Breast epithelium (tissue), 4 donors: Measurements from ENCODE around the gene ZIC4. TPM values are rescaled to one million over a fixed set of nuclear protein-coding genes. Genes with fewer than 3 reads are reported as not detected.
A peak's percentile ranks its signal among the peaks of the same experiment; 100 is the strongest.

Experiments
- DNase-seq, 2 donors: peaks; one replicate each; pipeline ENCODE4 v3.0.0-alpha.2; 2019; ENCODE audit warnings: low spot score in 2 of 2
- H3K27ac ChIP-seq, 2 donors: fragments of 200-600 bp; sonication (generic) in 1 of 2; one replicate each; pipeline ENCODE4 v1.5.1; 2016 to 2019; ENCODE audit warnings: mild to moderate bottlenecking in 1 of 2
- H3K27me3 ChIP-seq, 2 donors: fragments of 200-600 bp; sonication (generic) in 1 of 2; one replicate each; pipeline versions ENCODE4 v1.5.1 to v1.6.0; 2017 to 2019; ENCODE audit warnings: control low read depth in 1 of 2, mild to moderate bottlenecking in 1 of 2
- H3K36me3 ChIP-seq: fragments of 200-600 bp; one replicate; pipeline ENCODE4 v1.5.1; 2019
- H3K4me1 ChIP-seq, 2 donors: fragments of 200-600 bp; sonication (generic); one replicate each; pipeline ENCODE4 v1.5.1; 2016 to 2019; ENCODE audit warnings: control low read depth in 1 of 2
- H3K4me3 ChIP-seq, 3 donors: fragments of 200-600 bp; sonication (generic); 1 replicate in 2 of 3; 2 replicates in 1 of 3; pipeline ENCODE4 v1.5.1; 2016 to 2019; ENCODE audit warnings: mild to moderate bottlenecking in 3 of 3, moderate library complexity in 2 of 3
- H3K9me3 ChIP-seq, 2 donors: fragments of 200-600 bp; sonication (generic) in 1 of 2; one replicate each; pipeline ENCODE4 v1.5.1; 2016 to 2019; ENCODE audit warnings: control low read depth in 1 of 2
- POLR2A ChIP-seq: fragments of 450-650 bp; IDR thresholded peaks from one replicate; pipeline ENCODE4 v1.6.1; 2016; ENCODE audit warnings: antibody characterized with exemption, mild to moderate bottlenecking, moderate library complexity
- POLR2AphosphoS5 ChIP-seq, 3 donors: sonication (generic); formaldehyde crosslinking; IDR thresholded peaks; one replicate each; pipeline ENCODE4 v1.6.1; 2017; ENCODE audit warnings: antibody characterized with exemption in 3 of 3
- intact Hi-C: fragments of 100-400 bp; cut with DNase I; formaldehyde crosslinking; loops from one replicate; pipeline ENCODE4 v1.15.1; 2023; ENCODE audit warnings: low total_unique reads
- total RNA-seq, 3 donors: library from RNA; depleted of rRNA; stranded (reverse); fragments of >200 nt; gene quantifications; one replicate each; pipeline ENCODE4 v1.1.0, GENCODE V29; 2016
- TF ChIP-seq, protein P1 (sequence below), 3 donors: fragments of 450-650 bp; IDR thresholded peaks; one replicate each; pipeline ENCODE4 v1.5.1; 2016 to 2017; ENCODE audit warnings: antibody characterized with exemption in 3 of 3, mild to moderate bottlenecking in 3 of 3, moderate library complexity in 3 of 3

ZIC4 gene
- total RNA-seq, 3 donors from 2014 or later = under 0.01 to 0.15 TPM; not detected in 1

DNA sequence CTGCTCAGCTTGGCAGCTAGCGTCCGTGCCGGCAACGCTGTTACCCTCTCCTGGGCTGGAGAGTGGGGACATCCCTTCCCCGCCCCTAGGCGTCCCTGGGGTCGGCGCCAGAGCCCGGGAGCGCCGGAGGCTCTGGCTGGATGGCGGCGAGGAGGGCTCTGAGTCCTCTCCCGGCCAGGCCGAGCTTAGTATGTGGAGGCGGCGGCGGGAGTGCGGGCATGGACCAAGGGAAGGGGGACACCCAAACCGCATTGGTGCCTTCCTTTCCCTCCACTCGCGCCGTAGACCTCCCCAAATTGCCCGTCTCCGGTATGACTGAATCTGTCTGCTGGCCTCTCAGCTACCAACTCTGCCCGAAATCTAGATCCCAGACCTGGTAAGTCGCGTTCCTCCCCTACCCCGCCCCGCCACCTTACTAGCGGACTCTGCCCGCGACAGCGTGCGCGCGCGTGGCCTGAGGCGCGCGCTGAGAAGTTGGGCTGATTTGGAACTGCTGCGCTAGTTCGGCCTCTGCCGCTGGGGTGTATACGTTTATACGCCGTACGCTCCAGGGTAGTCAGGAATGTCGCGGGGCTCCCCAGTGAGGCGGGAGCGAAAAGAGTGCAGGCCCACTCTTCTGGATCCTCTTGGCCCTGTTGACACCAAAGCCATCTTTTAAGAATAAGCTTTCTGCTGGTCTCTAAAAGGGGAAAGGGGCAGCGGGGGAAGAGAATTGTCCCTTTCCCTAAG is 15.0 kb upstream of the ZIC4 start:
- TF ChIP-seq POLR2AphosphoS5 (IDR thresholded peaks at IDR 0.05) = no peak
- TF ChIP-seq POLR2A = no peak
- TF ChIP-seq, protein P1, sequence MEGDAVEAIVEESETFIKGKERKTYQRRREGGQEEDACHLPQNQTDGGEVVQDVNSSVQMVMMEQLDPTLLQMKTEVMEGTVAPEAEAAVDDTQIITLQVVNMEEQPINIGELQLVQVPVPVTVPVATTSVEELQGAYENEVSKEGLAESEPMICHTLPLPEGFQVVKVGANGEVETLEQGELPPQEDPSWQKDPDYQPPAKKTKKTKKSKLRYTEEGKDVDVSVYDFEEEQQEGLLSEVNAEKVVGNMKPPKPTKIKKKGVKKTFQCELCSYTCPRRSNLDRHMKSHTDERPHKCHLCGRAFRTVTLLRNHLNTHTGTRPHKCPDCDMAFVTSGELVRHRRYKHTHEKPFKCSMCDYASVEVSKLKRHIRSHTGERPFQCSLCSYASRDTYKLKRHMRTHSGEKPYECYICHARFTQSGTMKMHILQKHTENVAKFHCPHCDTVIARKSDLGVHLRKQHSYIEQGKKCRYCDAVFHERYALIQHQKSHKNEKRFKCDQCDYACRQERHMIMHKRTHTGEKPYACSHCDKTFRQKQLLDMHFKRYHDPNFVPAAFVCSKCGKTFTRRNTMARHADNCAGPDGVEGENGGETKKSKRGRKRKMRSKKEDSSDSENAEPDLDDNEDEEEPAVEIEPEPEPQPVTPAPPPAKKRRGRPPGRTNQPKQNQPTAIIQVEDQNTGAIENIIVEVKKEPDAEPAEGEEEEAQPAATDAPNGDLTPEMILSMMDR (IDR thresholded peaks at IDR 0.05) = no peak
- no peak overlapping the region for H3K27ac ChIP-seq
- intact Hi-C loops = no loop called here
- peaks cover 0 to 3% of the 10 kb centered on the region in 2 donors for H3K4me1 ChIP-seq
- no peak for DNase-seq
- peaks cover 0 to 6% of the 10 kb centered on the region in 2 donors for H3K9me3 ChIP-seq
- peaks cover 2 to 77% of the 10 kb centered on the region in 2 donors for H3K27me3 ChIP-seq
- H3K36me3 ChIP-seq = no peaks in the 10 kb centered on the region
- no peak overlapping the region for H3K4me3 ChIP-seq

DNA sequence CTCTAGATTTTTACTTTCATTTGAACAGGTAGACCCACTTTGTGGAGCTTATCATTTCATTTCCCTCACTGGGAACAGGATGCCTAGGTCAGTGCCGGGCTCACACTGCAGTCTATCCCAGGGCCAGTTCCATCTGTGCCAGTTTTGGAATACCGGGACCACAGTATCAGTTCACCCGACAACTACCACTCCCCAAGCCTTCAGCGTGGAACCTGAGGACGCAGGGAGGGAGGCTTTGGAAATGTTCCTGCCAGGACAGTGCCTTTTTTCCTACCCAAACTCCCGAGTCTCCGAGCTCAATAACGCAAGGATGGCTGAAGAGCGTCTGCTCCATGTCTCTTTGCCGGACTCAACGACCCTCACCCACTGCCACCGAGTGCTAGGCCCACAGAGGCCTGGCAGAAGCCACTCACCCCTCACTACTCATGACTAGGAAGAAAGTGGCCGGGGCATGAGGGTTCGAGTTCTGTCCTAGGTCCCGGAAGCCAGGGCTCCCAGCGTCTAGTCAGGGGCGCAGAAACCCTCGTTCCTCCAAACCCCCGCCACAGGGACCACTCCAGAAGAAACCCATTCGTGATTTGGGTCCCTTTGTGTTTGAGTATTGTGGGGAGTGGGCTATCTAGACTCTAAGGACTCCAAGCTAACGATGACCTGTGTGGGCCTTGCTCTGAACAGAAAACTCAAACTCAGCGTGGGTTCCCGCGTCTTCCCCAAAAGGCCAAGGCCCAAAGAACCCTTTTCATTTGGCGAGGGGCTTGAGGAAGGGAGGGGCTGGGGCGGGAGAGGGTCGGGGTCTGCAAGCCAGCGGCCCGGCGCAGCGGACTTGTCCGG is 14.2 kb upstream of the ZIC4 start:
- H3K36me3 ChIP-seq = no peaks in the 10 kb centered on the region
- H3K27ac ChIP-seq = no peak overlapping the region
- intact Hi-C loops = no loop called here
- H3K4me1 ChIP-seq = peaks cover 0 to 3% of the 10 kb centered on the region in 2 donors
- peaks cover 0 to 6% of the 10 kb centered on the region in 2 donors for H3K9me3 ChIP-seq
- H3K4me3 ChIP-seq = no peak overlapping the region
- no peak for TF ChIP-seq POLR2A
- TF ChIP-seq, protein P1 (IDR thresholded peaks at IDR 0.05) = no peak
- TF ChIP-seq POLR2AphosphoS5 (IDR thresholded peaks at IDR 0.05) = no peak
- H3K27me3 ChIP-seq = peaks cover 2 to 82% of the 10 kb centered on the region in 2 donors
- no peak for DNase-seq

DNA sequence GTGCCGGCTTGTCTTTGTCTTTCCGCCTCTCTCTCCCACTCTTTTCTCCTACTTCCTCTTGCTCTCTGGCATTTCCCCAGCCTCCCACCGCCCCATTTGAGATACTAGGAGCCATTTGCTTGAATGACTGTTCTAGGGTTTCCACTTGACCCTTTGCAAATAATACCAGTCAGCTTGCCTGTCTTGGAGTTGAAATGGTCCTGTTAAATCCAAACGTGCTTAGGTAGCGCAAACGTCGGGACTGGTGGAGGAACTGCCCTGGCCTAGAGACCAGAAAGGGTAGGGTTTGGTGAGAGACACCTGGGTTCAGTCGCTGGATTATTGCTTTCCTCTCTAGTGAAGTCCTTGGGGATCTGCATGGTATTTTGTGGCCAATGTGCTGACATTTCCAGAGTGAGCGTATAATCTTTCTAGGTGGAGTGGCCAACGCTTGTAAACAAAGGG is 13.5 kb upstream of the ZIC4 start:
- DNase-seq = no peak
- Histone ChIP-seq H3K4me3 (peak overlapping the region in 1 of 3 donors; percentile 51), H3K27ac (no peak overlapping the region), H3K9me3 (peaks cover 0 to 6% of the 10 kb centered on the region in 2 donors), H3K27me3 (peaks cover 2 to 87% of the 10 kb centered on the region in 2 donors), H3K4me1 (peaks cover 0 to 3% of the 10 kb centered on the region in 2 donors), H3K36me3 (no peaks in the 10 kb centered on the region)
- TF ChIP-seq POLR2AphosphoS5 (IDR thresholded peaks at IDR 0.05) (no peak), POLR2A (no peak)
- TF ChIP-seq, protein P1 (IDR thresholded peaks at IDR 0.05) = no peak
- intact Hi-C loops = no loop called here

DNA sequence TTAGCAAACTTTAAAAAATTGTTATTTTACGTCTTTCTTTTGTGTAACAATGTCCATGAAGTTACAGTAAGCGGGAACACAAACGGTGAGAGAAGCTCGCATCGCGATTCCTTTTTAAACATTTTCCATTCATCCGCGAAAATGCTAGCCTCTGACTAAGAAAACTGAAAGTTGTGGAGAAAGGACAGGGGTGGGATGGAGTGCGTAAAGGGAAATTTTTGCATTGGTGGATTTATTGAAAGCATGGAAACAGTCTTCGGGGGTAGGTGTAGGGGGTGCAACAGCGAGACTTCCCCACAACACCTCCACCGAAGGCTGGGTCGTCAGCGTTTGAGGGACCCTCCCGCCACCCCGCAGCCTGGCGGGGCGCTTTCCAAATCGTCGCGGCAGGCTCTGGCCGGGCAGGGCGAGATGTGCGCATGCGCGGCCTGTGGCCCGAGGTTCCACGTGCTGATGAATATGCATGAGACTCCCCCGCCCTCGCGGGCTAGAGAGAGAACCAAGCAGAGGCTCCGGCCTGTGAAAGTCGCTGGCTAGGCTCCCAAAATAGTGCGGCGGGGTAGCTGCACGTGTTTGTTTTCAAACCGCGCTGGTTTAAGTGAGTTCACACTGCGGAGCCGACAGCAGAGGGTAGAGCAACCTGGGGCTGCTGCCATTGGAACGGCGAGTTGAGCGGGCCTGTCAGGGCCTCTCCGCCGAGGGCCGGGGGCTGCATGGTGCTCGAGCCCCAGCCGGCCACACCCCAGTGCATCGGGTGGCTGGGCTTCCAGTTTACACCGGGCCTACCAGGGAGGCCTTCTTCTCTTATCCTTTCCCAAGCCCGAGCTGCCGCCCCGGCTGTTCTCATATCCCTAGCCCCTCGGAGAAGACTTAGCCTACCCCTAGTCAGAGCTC is 12.7 kb upstream of the ZIC4 start:
- TF ChIP-seq POLR2AphosphoS5 (IDR thresholded peaks at IDR 0.05) = no peak
- no peak for TF ChIP-seq POLR2A
- TF ChIP-seq, protein P1 (IDR thresholded peaks at IDR 0.05) = no peak
- Histone ChIP-seq H3K27me3 (peaks cover 2 to 87% of the 10 kb centered on the region in 2 donors), H3K4me3 (peak overlapping the region in 2 of 3 donors; percentile 7 to 51), H3K9me3 (peaks cover 0 to 6% of the 10 kb centered on the region in 2 donors), H3K36me3 (no peaks in the 10 kb centered on the region), H3K27ac (no peak overlapping the region), H3K4me1 (peaks cover 0 to 3% of the 10 kb centered on the region in 2 donors)
- DNase-seq = no peak
- intact Hi-C loops = no loop called here
